ENCODE measurements around the gene PFKP.
A peak's percentile ranks its signal among the peaks of the same experiment; 100 is the strongest.

PFKP gene

DNA sequence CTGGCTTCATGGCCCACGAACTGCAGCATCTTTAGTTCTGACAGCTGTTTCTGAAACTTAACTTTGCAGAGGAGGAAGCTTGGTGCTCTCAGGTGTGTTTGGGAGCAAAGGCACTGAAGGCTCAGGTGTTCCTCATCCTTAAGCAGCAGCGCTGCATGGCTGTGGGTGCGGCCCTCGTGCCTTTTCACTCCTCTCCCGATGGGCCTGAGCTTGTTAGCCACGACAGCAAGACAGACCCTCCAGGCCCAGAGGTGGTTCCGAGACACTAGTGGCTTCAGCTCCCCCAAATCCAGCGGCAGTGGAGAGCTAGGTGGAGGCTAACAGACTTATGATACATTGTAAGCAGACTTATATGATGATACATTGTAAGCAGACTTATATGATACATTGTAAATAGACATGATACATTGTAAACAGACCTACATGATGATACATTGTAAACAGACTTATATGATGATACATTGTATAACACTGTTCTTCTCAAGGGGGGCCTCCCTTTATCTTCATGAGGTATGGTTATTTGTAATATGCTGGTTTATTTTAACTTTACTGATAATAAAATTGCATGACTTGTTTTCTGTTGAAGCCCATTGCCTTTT is 14.1 kb downstream of the PFKP start:
- H3K23ac ChIP-seq (ENCODE audit: low read length): no peak overlapping the region
- H3K18ac ChIP-seq (ENCODE audit: low read length): no peak overlapping the region
- no CpG with 5 or more reads among the region's 8 CpGs for WGBS (ENCODE audit: extremely low coverage, insufficient coverage, low lambda C conversion rate)
- H2BK15ac ChIP-seq (replicated peaks; ENCODE audit: low read depth): no peak overlapping the region
- H2AK5ac ChIP-seq (ENCODE audit: low read length): no peak overlapping the region
- no peak overlapping the region for H3K4me3 ChIP-seq (ENCODE audit: low read length)
- H2BK5ac ChIP-seq (ENCODE audit: low read length): no peak overlapping the region
- peaks cover 1% of the 10 kb centered on the region for H3K36me3 ChIP-seq (ENCODE audit: control insufficient read depth, insufficient read depth, low read length)
- H3K4me1 ChIP-seq (ENCODE audit: control insufficient read depth, low read depth, low read length): peaks cover 10% of the 10 kb centered on the region
- no peak overlapping the region for H2BK120ac ChIP-seq (ENCODE audit: low read depth, low read length)
- H3K27ac ChIP-seq (ENCODE audit: low read depth, low read length): no peak overlapping the region
- H3K56ac ChIP-seq (ENCODE audit: low read length): no peak overlapping the region
- H3K9ac ChIP-seq (ENCODE audit: low read length): no peak overlapping the region
- no peak overlapping the region for H3K4ac ChIP-seq (ENCODE audit: low read depth, low read length)
- H3K79me1 ChIP-seq (ENCODE audit: low read length): peaks cover 18% of the 10 kb centered on the region
- no peak for DNase-seq
- H3K79me2 ChIP-seq (ENCODE audit: control insufficient read depth, insufficient read depth, low read length): peaks cover 19% of the 10 kb centered on the region
- H4K5ac ChIP-seq (ENCODE audit: low read length): no peak overlapping the region
- H3K27me3 ChIP-seq (ENCODE audit: insufficient read depth, low read length, poor library complexity): no peaks in the 10 kb centered on the region
- no peak overlapping the region for H4K8ac ChIP-seq (ENCODE audit: low read depth, low read length)
- H3K4me2 ChIP-seq (ENCODE audit: low read length): no peak overlapping the region

GRCh38 chr10:3082290-3082689 is 14.9 kb downstream of the PFKP start:
- no CpG with 5 or more reads among the region's 15 CpGs for WGBS (ENCODE audit: extremely low coverage, insufficient coverage, low lambda C conversion rate)
- Histone ChIP-seq H3K27ac (ENCODE audit: low read depth, low read length) (no peak overlapping the region), H3K4me2 (ENCODE audit: low read length) (no peak overlapping the region), H2AK5ac (ENCODE audit: low read length) (no peak overlapping the region), H2BK120ac (ENCODE audit: low read depth, low read length) (no peak overlapping the region), H3K27me3 (ENCODE audit: insufficient read depth, low read length, poor library complexity) (no peaks in the 10 kb centered on the region), H2BK15ac (replicated peaks; ENCODE audit: low read depth) (no peak overlapping the region), H3K79me2 (ENCODE audit: control insufficient read depth, insufficient read depth, low read length) (peaks cover 23% of the 10 kb centered on the region), H3K18ac (ENCODE audit: low read length) (no peak overlapping the region), H3K4ac (ENCODE audit: low read depth, low read length) (no peak overlapping the region), H2BK5ac (ENCODE audit: low read length) (no peak overlapping the region), H3K4me1 (ENCODE audit: control insufficient read depth, low read depth, low read length) (peaks cover 10% of the 10 kb centered on the region), H3K23ac (ENCODE audit: low read length) (no peak overlapping the region), H3K79me1 (ENCODE audit: low read length) (peaks cover 15% of the 10 kb centered on the region), H3K9ac (ENCODE audit: low read length) (no peak overlapping the region), H3K4me3 (ENCODE audit: low read length) (no peak overlapping the region), H4K5ac (ENCODE audit: low read length) (no peak overlapping the region), H4K8ac (ENCODE audit: low read depth, low read length) (no peak overlapping the region), H3K36me3 (ENCODE audit: control insufficient read depth, insufficient read depth, low read length) (peaks cover 1% of the 10 kb centered on the region), H3K56ac (ENCODE audit: low read length) (no peak overlapping the region)
- no peak for DNase-seq

DNA sequence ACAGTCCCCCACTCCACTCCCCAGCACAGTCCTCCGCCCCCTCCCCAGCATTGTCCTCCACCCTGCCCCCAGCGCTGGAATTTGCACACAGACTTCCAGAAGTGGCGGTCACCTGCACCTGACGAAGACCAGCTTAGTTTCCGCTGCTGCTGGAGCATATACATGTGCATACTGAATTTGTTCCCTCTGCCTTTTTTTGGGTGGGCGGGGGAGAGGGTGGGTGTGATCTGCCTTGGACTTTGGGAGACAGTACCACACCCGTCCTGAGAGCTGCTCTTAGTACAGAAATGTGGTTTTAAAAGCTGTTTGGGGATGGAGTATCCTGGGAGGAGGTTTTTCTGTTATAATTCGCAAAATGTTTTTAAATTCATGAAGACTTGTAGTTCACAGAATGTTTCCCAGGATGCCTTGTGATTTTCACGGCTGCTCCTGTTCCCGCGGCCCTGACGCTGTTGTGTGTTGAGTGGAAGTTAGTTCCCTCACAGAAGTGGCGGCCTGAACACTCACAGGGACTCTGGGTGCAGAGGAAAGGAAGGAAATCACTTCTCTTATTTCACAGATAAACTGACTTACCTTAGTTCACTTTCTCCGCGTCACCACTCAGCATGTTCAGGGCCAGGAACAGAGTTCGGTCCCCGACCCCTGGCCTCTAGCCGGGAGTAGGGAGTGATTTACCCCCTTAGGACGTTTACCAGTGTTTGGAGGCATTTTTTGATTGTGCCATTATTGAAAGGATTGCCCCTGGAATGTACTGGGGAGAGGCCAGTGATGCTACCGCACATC is 18.6 kb downstream of the PFKP start:
- Histone ChIP-seq H2BK120ac (ENCODE audit: low read depth, low read length) (no peak overlapping the region), H2BK5ac (ENCODE audit: low read length) (no peak overlapping the region), H3K36me3 (ENCODE audit: control insufficient read depth, insufficient read depth, low read length) (peaks cover 1% of the 10 kb centered on the region), H4K8ac (ENCODE audit: low read depth, low read length) (no peak overlapping the region), H3K27ac (ENCODE audit: low read depth, low read length) (no peak overlapping the region), H3K9ac (ENCODE audit: low read length) (no peak overlapping the region), H3K56ac (ENCODE audit: low read length) (no peak overlapping the region), H3K27me3 (ENCODE audit: insufficient read depth, low read length, poor library complexity) (no peaks in the 10 kb centered on the region), H3K23ac (ENCODE audit: low read length) (no peak overlapping the region), H4K5ac (ENCODE audit: low read length) (no peak overlapping the region), H3K4me2 (ENCODE audit: low read length) (no peak overlapping the region), H3K4me3 (ENCODE audit: low read length) (no peak overlapping the region), H3K79me2 (ENCODE audit: control insufficient read depth, insufficient read depth, low read length) (peaks cover 39% of the 10 kb centered on the region), H3K18ac (ENCODE audit: low read length) (no peak overlapping the region), H3K79me1 (ENCODE audit: low read length) (peaks cover 19% of the 10 kb centered on the region), H3K4ac (ENCODE audit: low read depth, low read length) (no peak overlapping the region), H2AK5ac (ENCODE audit: low read length) (no peak overlapping the region), H2BK15ac (replicated peaks; ENCODE audit: low read depth) (no peak overlapping the region), H3K4me1 (ENCODE audit: control insufficient read depth, low read depth, low read length) (peaks cover 6% of the 10 kb centered on the region)
- no peak for DNase-seq
- no CpG with 5 or more reads among the region's 20 CpGs for WGBS (ENCODE audit: extremely low coverage, insufficient coverage, low lambda C conversion rate)

GRCh38 chr10:3090388-3090787 is 23.0 kb downstream of the PFKP start:
- Histone ChIP-seq H3K27ac (ENCODE audit: low read depth, low read length) (no peak overlapping the region), H3K4ac (ENCODE audit: low read depth, low read length) (no peak overlapping the region), H3K36me3 (ENCODE audit: control insufficient read depth, insufficient read depth, low read length) (peaks cover 1% of the 10 kb centered on the region), H4K5ac (ENCODE audit: low read length) (no peak overlapping the region), H3K4me1 (ENCODE audit: control insufficient read depth, low read depth, low read length) (peaks cover 18% of the 10 kb centered on the region), H3K79me2 (ENCODE audit: control insufficient read depth, insufficient read depth, low read length) (peaks cover 37% of the 10 kb centered on the region), H3K4me3 (ENCODE audit: low read length) (no peak overlapping the region), H3K18ac (ENCODE audit: low read length) (no peak overlapping the region), H3K56ac (ENCODE audit: low read length) (peak overlapping the region; percentile 47), H3K23ac (ENCODE audit: low read length) (no peak overlapping the region), H3K4me2 (ENCODE audit: low read length) (no peak overlapping the region), H3K9ac (ENCODE audit: low read length) (no peak overlapping the region), H2BK5ac (ENCODE audit: low read length) (no peak overlapping the region), H4K8ac (ENCODE audit: low read depth, low read length) (no peak overlapping the region), H3K27me3 (ENCODE audit: insufficient read depth, low read length, poor library complexity) (no peaks in the 10 kb centered on the region), H2BK15ac (replicated peaks; ENCODE audit: low read depth) (no peak overlapping the region), H2AK5ac (ENCODE audit: low read length) (no peak overlapping the region), H3K79me1 (ENCODE audit: low read length) (peaks cover 22% of the 10 kb centered on the region), H2BK120ac (ENCODE audit: low read depth, low read length) (no peak overlapping the region)
- DNase-seq: no peak
- no CpG with 5 or more reads among the region's 12 CpGs for WGBS (ENCODE audit: extremely low coverage, insufficient coverage, low lambda C conversion rate)

- no peak overlapping the region for H3K27ac ChIP-seq (ENCODE audit: low read depth, low read length)
Observed at GRCh38 chr10:3090914-3091787, 23.8 kb downstream of the PFKP start.

More at GRCh38 chr10:3090914-3091787, 23.8 kb downstream of the PFKP start:
- Histone ChIP-seq H2AK5ac (ENCODE audit: low read length) (no peak overlapping the region), H2BK5ac (ENCODE audit: low read length) (no peak overlapping the region), H2BK120ac (ENCODE audit: low read depth, low read length) (no peak overlapping the region), H3K79me1 (ENCODE audit: low read length) (peaks cover 22% of the 10 kb centered on the region), H3K56ac (ENCODE audit: low read length) (peak overlapping the region; percentile 27), H3K4me1 (ENCODE audit: control insufficient read depth, low read depth, low read length) (peaks cover 23% of the 10 kb centered on the region), H2BK15ac (replicated peaks; ENCODE audit: low read depth) (no peak overlapping the region), H3K9ac (ENCODE audit: low read length) (no peak overlapping the region), H3K4ac (ENCODE audit: low read depth, low read length) (no peak overlapping the region), H4K5ac (ENCODE audit: low read length) (no peak overlapping the region), H3K4me3 (ENCODE audit: low read length) (no peak overlapping the region), H3K18ac (ENCODE audit: low read length) (no peak overlapping the region), H3K23ac (ENCODE audit: low read length) (no peak overlapping the region), H3K4me2 (ENCODE audit: low read length) (no peak overlapping the region), H4K8ac (ENCODE audit: low read depth, low read length) (no peak overlapping the region), H3K36me3 (ENCODE audit: control insufficient read depth, insufficient read depth, low read length) (peaks cover under 1% of the 10 kb centered on the region), H3K79me2 (ENCODE audit: control insufficient read depth, insufficient read depth, low read length) (peaks cover 32% of the 10 kb centered on the region), H3K27me3 (ENCODE audit: insufficient read depth, low read length, poor library complexity) (no peaks in the 10 kb centered on the region)
- WGBS (ENCODE audit: extremely low coverage, insufficient coverage, low lambda C conversion rate): no CpG with 5 or more reads among the region's 17 CpGs
- DNase-seq: peak; percentile 89
